22Rv1 (cell line): ENCODE measurements around the gene TJP3.

Source experiments
- ZFX ChIP-seq: fragments of 450-650 bp; IDR thresholded peaks from 2 replicates; pipeline ENCODE4 v1.6.1; 2017; ENCODE audit warnings: antibody characterized with exemption, borderline replicate concordance
- TF ChIP-seq, protein P1 (sequence below): fragments of 450-650 bp; IDR thresholded peaks from 2 replicates; pipeline ENCODE4 v1.5.1; 2017; ENCODE audit warnings: mild to moderate bottlenecking

DNA sequence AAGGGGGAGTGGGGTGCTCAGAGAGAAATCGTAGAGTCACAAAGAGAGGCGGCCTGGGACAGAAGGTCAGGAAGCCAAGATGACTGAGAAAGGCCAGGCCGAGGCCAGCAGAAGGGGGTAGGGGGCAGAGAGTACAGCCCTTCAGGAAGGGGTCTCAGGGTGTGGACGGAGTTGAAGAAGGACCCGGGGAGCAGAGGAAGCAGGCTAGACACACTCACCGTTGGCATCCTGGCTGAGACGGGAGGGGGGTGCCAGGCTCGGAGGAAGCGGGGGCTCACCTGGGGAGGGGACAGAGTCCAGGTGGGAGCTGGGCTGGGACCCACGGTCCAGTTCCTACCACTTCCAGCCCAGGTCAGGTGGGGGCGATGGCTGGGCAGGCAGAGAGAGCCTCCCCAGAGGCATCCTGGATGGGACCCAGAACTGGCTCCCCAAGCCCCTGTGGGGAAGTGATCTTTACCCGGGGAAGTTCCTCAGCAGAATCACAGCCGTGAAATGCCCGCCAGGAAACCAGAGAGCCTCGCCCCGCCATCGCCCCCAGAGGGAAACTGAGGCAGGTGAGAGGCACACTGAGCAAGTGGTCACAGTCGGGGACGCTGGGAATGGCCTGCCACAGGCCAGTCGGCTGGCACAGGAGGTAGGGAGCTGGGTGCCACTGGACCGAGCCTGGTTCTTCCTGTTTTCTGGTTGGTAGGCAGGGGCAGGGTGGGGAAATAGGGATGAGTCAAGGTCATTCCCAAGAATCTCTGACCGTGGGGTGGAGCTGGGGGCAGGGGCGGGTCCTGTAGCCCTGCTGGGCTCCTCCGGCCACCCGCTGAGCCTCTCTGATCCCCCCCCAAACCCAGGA, 76.6 kb downstream of the TJP3 start:
- TF ChIP-seq, protein P1, sequence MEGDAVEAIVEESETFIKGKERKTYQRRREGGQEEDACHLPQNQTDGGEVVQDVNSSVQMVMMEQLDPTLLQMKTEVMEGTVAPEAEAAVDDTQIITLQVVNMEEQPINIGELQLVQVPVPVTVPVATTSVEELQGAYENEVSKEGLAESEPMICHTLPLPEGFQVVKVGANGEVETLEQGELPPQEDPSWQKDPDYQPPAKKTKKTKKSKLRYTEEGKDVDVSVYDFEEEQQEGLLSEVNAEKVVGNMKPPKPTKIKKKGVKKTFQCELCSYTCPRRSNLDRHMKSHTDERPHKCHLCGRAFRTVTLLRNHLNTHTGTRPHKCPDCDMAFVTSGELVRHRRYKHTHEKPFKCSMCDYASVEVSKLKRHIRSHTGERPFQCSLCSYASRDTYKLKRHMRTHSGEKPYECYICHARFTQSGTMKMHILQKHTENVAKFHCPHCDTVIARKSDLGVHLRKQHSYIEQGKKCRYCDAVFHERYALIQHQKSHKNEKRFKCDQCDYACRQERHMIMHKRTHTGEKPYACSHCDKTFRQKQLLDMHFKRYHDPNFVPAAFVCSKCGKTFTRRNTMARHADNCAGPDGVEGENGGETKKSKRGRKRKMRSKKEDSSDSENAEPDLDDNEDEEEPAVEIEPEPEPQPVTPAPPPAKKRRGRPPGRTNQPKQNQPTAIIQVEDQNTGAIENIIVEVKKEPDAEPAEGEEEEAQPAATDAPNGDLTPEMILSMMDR = no peak
- TF ChIP-seq ZFX = no peak
